GM12878 (cell line): ENCODE measurements around the gene SPAG16. TPM values are rescaled to one million over a fixed set of nuclear protein-coding genes. Genes with fewer than 3 reads are reported as not detected.

Experiments used
- ATAC-seq: fragments of 200-7000 bp; cut with Tn5 transposase; 3 replicates; pipeline ENCODE4 v1.9.1; 2020; ENCODE audit warnings: mild to moderate bottlenecking, moderate library complexity
- BruUV-seq: library from RNA; stranded (reverse); fragments of 400-500 nt; replicated peaks from 2 replicates; lab custom pipeline; 2021; lab: Mats Ljungman, UMichigan
- CTCF ChIA-PET: fragments of 300-600 bp; sonication (Branson Sonifier 250); formaldehyde crosslinking; extraction: SDS; loops from one replicate; lab custom pipeline; 2021; ENCODE audit warnings: inconsistent platforms; lab: Yijun Ruan, JAX
- POLR2A ChIA-PET: fragments of 350-600 bp; formaldehyde crosslinking; extraction: SDS; loops from one replicate; lab custom pipeline; 2021; ENCODE audit warnings: inconsistent platforms; lab: Charles Lee
- RAD21 ChIA-PET: fragments of 300-600 bp; sonication (Branson Sonifier 250); formaldehyde crosslinking; loops from one replicate; lab custom pipeline; 2023; ENCODE audit warnings: antibody characterized with exemption; ENCODE audit not compliant: unreplicated experiment; lab: Charles Lee
- SMC1A ChIA-PET: fragments of 300-600 bp; sonication (Branson Sonifier 250); formaldehyde crosslinking; loops from one replicate; lab custom pipeline; 2023; ENCODE audit not compliant: unreplicated experiment, uncharacterized antibody; lab: Charles Lee
- DNase-seq: peaks from one replicate; pipeline ENCODE4 v3.0.0-alpha.2; 2011; ENCODE audit warnings: low read depth, low spot score
- FAIRE-seq: peaks from 3 replicates; lab custom pipeline; 2011; peaks lifted over from hg19 to GRCh38; lab: Jason Lieb, UNC
- H2AFZ ChIP-seq: 2 replicates; pipeline ENCODE4 v1.6.0; 2011; ENCODE audit warnings: low read depth, low read length, control low read depth; ENCODE audit not compliant: control insufficient read depth
- H3K27ac ChIP-seq: 2 replicates; pipeline ENCODE4 v1.5.1; 2011; ENCODE audit warnings: control low read depth; ENCODE audit not compliant: control insufficient read depth, insufficient read depth
- H3K27me3 ChIP-seq, 2 experiments: replicated peaks in 1 of 2; 2 replicates each; pipeline versions ENCODE4 v1.6.0 to v1.6.1; 2011; ENCODE audit warnings: low read length in 1 of 2; ENCODE audit not compliant: control insufficient read depth in 2 of 2, insufficient read depth in 2 of 2
- H3K36me3 ChIP-seq, 2 experiments: 2 replicates each; pipeline ENCODE4 v1.5.1; 2011; ENCODE audit warnings: low read length in 1 of 2; ENCODE audit not compliant: control insufficient read depth in 2 of 2, insufficient read depth in 2 of 2
- H3K4me1 ChIP-seq: 2 replicates; pipeline ENCODE4 v1.6.1; 2011; ENCODE audit warnings: mild to moderate bottlenecking, low read length, moderate library complexity, mixed read lengths; ENCODE audit not compliant: control insufficient read depth, insufficient read depth
- H3K4me2 ChIP-seq: 2 replicates; pipeline ENCODE4 v1.6.0; 2011; ENCODE audit warnings: control low read depth; ENCODE audit not compliant: control insufficient read depth, insufficient read depth
- H3K4me3 ChIP-seq: fragments of 200-600 bp; sonication (generic); 2 replicates; pipeline ENCODE4 v1.5.1; 2016
- H3K79me2 ChIP-seq: 2 replicates; pipeline ENCODE4 v1.6.0; 2011; ENCODE audit warnings: low read length; ENCODE audit not compliant: control insufficient read depth, insufficient read depth
- H3K9ac ChIP-seq: 2 replicates; pipeline ENCODE4 v1.8.0; 2011; ENCODE audit warnings: low read length, control low read depth, mixed read lengths; ENCODE audit not compliant: control insufficient read depth, insufficient read depth
- H3K9me3 ChIP-seq: replicated peaks from 3 replicates; pipeline ENCODE4 v1.5.1; 2011; ENCODE audit warnings: mild to moderate bottlenecking, low read length; ENCODE audit not compliant: control insufficient read depth, insufficient read depth
- H4K20me1 ChIP-seq: 2 replicates; pipeline ENCODE4 v1.6.0; 2011; ENCODE audit not compliant: control insufficient read depth, insufficient read depth
- CBX3 ChIP-seq: fragments of 200-600 bp; sonication (generic); IDR thresholded peaks from 2 replicates; pipeline ENCODE4 v1.6.1; 2016; ENCODE audit warnings: low read depth, borderline replicate concordance
- CREM ChIP-seq: IDR thresholded peaks from 2 replicates; pipeline ENCODE4 v1.6.1; 2014; ENCODE audit warnings: antibody characterized with exemption, low read depth
- HDAC6 ChIP-seq: fragments of 200-600 bp; sonication (generic); IDR thresholded peaks from one replicate; pipeline ENCODE4 v1.8.0; 2017; ENCODE audit warnings: antibody characterized with exemption; ENCODE audit not compliant: unreplicated experiment
- IKZF2 ChIP-seq, 2 experiments: fragments of 450-650 bp; IDR thresholded peaks; 2 replicates each; pipeline ENCODE4 v1.6.1; 2017; ENCODE audit warnings: mild to moderate bottlenecking in 2 of 2, moderate library complexity in 2 of 2
- NRF1 ChIP-seq: conservative IDR thresholded peaks from 2 replicates; pipeline ENCODE4 v1.6.1; 2011; ENCODE audit warnings: mild to moderate bottlenecking, low read depth, low read length, improper control_type of control experiment
- POU2F2 ChIP-seq: IDR thresholded peaks from 3 replicates; pipeline ENCODE4 v1.6.1; 2011; ENCODE audit warnings: low read depth, mild to moderate bottlenecking, low read length, borderline replicate concordance
- SUPT20H ChIP-seq: IDR thresholded peaks from 2 replicates; pipeline ENCODE4 v1.6.1; 2011; ENCODE audit warnings: low read depth, mild to moderate bottlenecking, low read length, moderate library complexity, borderline replicate concordance; ENCODE audit not compliant: control insufficient read depth
- TAF1 ChIP-seq: IDR thresholded peaks from 2 replicates; pipeline ENCODE4 v1.6.1; 2011; ENCODE audit warnings: mild to moderate bottlenecking, low read depth, low read length, borderline replicate concordance
- TCF3 ChIP-seq: IDR thresholded peaks from 2 replicates; pipeline ENCODE4 v1.6.1; 2012; ENCODE audit warnings: low read depth, mild to moderate bottlenecking, low read length, borderline replicate concordance; ENCODE audit not compliant: insufficient read depth
- ZNF24 ChIP-seq: fragments of 450-650 bp; IDR thresholded peaks from 2 replicates; pipeline ENCODE4 v1.6.1; 2017; ENCODE audit warnings: antibody characterized with exemption, mild to moderate bottlenecking
- WGBS: methylation state at CpG from one replicate; pipeline ENCODE4 v1.1.6; 2016; ENCODE audit warnings: low lambda C conversion rate; ENCODE audit not compliant: insufficient replicate concordance, insufficient coverage; ENCODE audit errors: missing lambda C conversion rate; 5-methylcytosine and 5-hydroxymethylcytosine counted together
- in situ Hi-C: fragments of 300-500 bp; cut with MboI; formaldehyde crosslinking; loops from 9 replicates; pipeline ENCODE4 v1.14.3; 2018; ENCODE audit warnings: mixed read lengths
- intact Hi-C: fragments of 100-400 bp; cut with micrococcal nuclease; formaldehyde crosslinking; loops from one replicate; pipeline ENCODE4 v1.14.2; 2022; ENCODE audit not compliant: unreplicated experiment
- polyA plus RNA-seq, 11 experiments: library from polyadenylated mRNA; depleted of rRNA in 4 of 11; unstranded in 6 of 11; stranded (reverse) in 5 of 11; fragments of >200 nt; fragmentation: Nextera tagmentation in 4 of 11; fragmentation: Illumina TruSeq in 1 of 11; extraction: Ambion mirVana in 4 of 11; extraction: Trizol in 1 of 11; gene quantifications; 1 replicate in 1 of 11; 2 replicates in 10 of 11; pipeline versions ENCODE4 v1.2.1 to v1.2.3, GENCODE V29; 2011 to 2016; ENCODE audit warnings: inconsistent platforms in 2 of 11, missing spikeins in 2 of 11, low read depth in 1 of 11
- total RNA-seq, 4 experiments: library from RNA; depleted of rRNA in 3 of 4; stranded (reverse); fragments of >200 nt in 3 of 4; fragmentation: Illumina TruSeq in 1 of 4; extraction: Trizol in 1 of 4; gene quantifications; 2 replicates each; pipeline versions ENCODE4 v1.2.1 to v1.2.3, GENCODE V29; 2013 to 2021

The SPAG16 gene
- total and polyA plus RNA-seq, 10 of the 15 experiments (the other 5 are each of a cell fraction or from before 2014, with no cell fraction given), result 6.0 to 25.0 (median 15.2) TPM

- H3K4me2 ChIP-seq, result no peak overlapping the region
- ChIA-PET POLR2A (interaction anchor here (1.3 kb wide), 1 partner anchor 13 kb away, joined by 3 read pairs; no protein-coding TSS in a partner anchor), CTCF (interaction anchor here (1.4 kb wide), 1 partner anchor 11 kb away, joined by 4 read pairs; no protein-coding TSS in a partner anchor), SMC1A (interaction anchor here (0.9 to 1.5 kb wide), 3 partner anchors 10 to 673 kb away, joined by 3 to 4 read pairs (median 3); no protein-coding TSS in a partner anchor), RAD21 (no interaction called here)
- 36% methylated on average over 1 of the region's 1 CpG for WGBS
- DNase-seq (no peak), FAIRE-seq (no peak), ATAC-seq (no peak)
- intact Hi-C loops, result no loop called here
- no peak overlapping the region for H2AFZ ChIP-seq
- no peak overlapping the region for H3K27ac ChIP-seq
- no peaks in the 10 kb centered on the region for H3K4me1 ChIP-seq
- TF ChIP-seq TAF1, result no peak
- no peak for TF ChIP-seq HDAC6
- TF ChIP-seq NRF1, result no peak
- TF ChIP-seq CREM, result no peak
- no peak for TF ChIP-seq TCF3
- no peak for TF ChIP-seq IKZF2 (IDR thresholded peaks at IDR 0.05)
- TF ChIP-seq SUPT20H, result no peak
- TF ChIP-seq CBX3, result no peak
- no peak for TF ChIP-seq POU2F2
- TF ChIP-seq ZNF24, result no peak
- H3K36me3 ChIP-seq, result no peaks in the 10 kb centered on the region
- in situ Hi-C loops, result no loop called here
- no peaks in the 10 kb centered on the region for H3K9me3 ChIP-seq
- H3K27me3 ChIP-seq, result no peaks in the 10 kb centered on the region
- H4K20me1 ChIP-seq, result no peaks in the 10 kb centered on the region
- H3K79me2 ChIP-seq, result no peaks in the 10 kb centered on the region
- H3K9ac ChIP-seq, result no peak overlapping the region
- H3K4me3 ChIP-seq, result no peak overlapping the region
- no TSS peak for BruUV-seq
Measured at GRCh38 chr2:214325404-214325803, 1041.1 kb downstream of the SPAG16 start.
